ENCODE results near the gene PPP3R1.

The PPP3R1 gene

DNA sequence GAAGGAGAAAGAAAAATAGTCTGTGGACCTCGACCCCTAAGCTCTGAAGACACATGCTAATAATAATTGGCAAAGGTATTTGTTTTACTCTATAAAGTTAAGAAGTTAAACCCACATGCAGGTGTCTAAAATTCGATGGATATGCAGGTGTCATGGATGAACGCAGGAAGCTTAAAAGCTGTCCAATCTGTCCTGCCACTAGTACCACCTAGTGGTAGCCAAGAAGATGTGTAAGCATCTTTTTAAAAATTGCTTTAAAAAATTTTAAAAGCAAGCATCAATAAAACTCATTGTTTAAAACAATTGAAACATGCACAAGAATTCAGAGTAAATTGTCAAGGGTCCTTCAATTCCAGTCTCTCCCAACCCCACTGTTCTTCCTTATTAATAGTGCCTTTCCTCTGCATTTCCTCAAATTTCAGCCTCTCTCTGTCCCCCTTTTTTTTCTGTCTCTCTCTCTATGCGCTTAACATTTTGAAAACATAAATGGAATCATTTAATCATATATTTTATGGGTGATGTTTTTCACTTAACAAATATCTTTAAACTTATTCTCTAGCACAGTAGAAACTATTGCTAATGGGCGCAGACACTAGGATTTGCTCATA lies 30.6 kb upstream of the PPP3R1 start:
- no peak overlapping the region for H3K4me3 ChIP-seq (ENCODE audit: low read length)
- DNase-seq (ENCODE audit: low read depth): peak; percentile 65
- TF ChIP-seq CTCF (IDR thresholded peaks at IDR 0.05; ENCODE audit: insufficient read depth, low read depth, low read length, missing control alignments): peak; percentile 79

DNA sequence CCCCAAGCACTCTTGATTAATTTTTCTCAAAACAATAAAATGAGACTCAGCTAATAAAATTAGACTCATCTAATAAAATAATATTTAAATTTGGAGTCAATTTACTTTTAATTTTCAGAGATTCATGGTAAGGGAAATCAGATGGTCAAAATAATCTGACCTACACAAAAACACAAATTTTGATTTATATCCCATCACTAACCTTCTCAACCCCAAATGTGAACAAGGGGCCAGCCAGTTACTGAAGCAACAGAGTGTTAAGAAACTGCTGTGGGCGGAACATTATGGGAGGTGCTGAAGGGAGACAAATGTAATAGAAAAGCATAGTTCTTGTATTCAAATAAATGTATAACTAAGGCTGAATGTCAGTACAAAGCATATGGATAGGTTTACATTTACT lies 28.5 kb upstream of the PPP3R1 start:
- no peak overlapping the region for H3K4me3 ChIP-seq (ENCODE audit: low read length)
- DNase-seq (ENCODE audit: low read depth): no peak
- no peak for TF ChIP-seq CTCF (IDR thresholded peaks at IDR 0.05; ENCODE audit: insufficient read depth, low read depth, low read length, missing control alignments)

DNA sequence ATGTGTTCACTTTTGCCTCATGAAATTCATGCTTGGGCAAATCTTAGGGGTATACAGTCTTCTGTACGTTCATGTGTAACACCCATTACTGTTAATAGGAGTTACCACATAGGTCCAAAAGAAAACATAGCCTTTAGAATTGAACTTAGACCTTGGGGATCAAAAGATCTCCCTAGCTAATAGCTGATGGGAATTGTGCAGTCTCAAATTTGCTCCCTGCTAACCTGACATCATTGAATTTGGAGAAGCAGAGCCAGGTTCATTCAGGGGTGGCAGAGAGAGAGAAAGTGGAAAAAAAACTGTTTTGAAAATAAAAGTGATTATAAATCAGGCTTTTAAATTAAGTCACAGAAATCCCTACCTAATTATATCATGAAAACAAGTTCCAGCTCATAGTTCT lies 28.0 kb upstream of the PPP3R1 start:
- no peak for DNase-seq (ENCODE audit: low read depth)
- no peak overlapping the region for H3K4me3 ChIP-seq (ENCODE audit: low read length)
- no peak for TF ChIP-seq CTCF (IDR thresholded peaks at IDR 0.05; ENCODE audit: insufficient read depth, low read depth, low read length, missing control alignments)

DNA sequence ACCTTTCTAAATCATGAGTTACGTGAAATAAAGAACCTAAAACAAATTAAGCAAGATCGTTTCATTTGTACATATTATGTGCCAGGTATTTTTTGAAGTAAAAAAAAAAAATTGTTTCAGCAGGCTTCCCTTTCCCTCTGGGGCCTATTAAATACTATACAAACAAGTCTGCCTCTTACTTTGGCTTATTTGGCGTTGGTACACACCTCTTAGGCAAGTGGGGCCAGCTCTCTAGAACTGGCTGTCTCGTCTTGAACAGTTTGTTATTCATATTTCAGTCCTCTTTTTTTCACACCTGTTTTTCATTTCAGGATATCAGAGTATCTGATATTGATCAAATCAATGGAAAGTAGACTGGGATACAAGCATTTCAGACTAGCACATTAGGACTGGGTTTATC lies 27.4 kb upstream of the PPP3R1 start:
- no peak for DNase-seq (ENCODE audit: low read depth)
- H3K4me3 ChIP-seq (ENCODE audit: low read length): no peak overlapping the region
- TF ChIP-seq CTCF (IDR thresholded peaks at IDR 0.05; ENCODE audit: insufficient read depth, low read depth, low read length, missing control alignments): no peak

- no peak for TF ChIP-seq CTCF (IDR thresholded peaks at IDR 0.05; ENCODE audit: insufficient read depth, low read depth, low read length, missing control alignments)
- DNase-seq (ENCODE audit: low read depth): peak; percentile 36
- no peak overlapping the region for H3K4me3 ChIP-seq (ENCODE audit: low read length)
These were observed 25.8 kb upstream of the PPP3R1 start for GRCh38 chr2:68278169-68278568.

DNA sequence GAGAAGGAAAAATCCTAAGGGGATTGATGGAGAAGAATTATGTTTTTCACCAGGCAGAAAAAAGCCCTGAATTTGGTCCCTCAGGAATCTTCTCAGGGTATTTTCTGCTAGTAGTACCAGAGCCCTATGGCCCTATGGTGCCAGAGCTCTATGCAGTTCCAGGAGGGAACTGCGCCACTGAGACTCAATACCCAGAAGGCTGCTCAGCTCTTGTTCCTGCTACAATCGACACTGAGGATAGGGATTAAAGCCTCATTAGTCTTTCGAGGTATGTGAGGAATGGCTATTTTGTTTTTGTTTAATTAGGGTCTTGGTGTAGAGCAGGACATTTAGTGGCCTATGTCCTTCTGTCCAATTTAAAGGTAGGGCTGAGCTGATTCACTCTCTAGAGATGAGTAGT lies 21.7 kb upstream of the PPP3R1 start:
- DNase-seq (ENCODE audit: low read depth): no peak
- no peak for TF ChIP-seq CTCF (IDR thresholded peaks at IDR 0.05; ENCODE audit: insufficient read depth, low read depth, low read length, missing control alignments)
- H3K4me3 ChIP-seq (ENCODE audit: low read length): no peak overlapping the region

GRCh38 chr2:68272246-68272994 lies 20.1 kb upstream of the PPP3R1 start:
- no peak overlapping the region for H3K4me3 ChIP-seq (ENCODE audit: low read length)
- no peak for DNase-seq (ENCODE audit: low read depth)
- TF ChIP-seq CTCF (IDR thresholded peaks at IDR 0.05; ENCODE audit: insufficient read depth, low read depth, low read length, missing control alignments): no peak

All from epithelial cell of esophagus (primary cell).